ENCODE measurements around the gene C11orf58.

Gene C11orf58

GRCh38 chr11:16775614-16776283 lies 37.3 kb downstream of the C11orf58 start:
- H3K27ac ChIP-seq, result no peak overlapping the region
- no peak for TF ChIP-seq CTCF (conservative IDR thresholded peaks at IDR 0.05)

GRCh38 chr11:16776711-16777612 lies 38.5 kb downstream of the C11orf58 start:
- no peak overlapping the region for H3K27ac ChIP-seq
- no peak for TF ChIP-seq CTCF (conservative IDR thresholded peaks at IDR 0.05)

- TF ChIP-seq CTCF (conservative IDR thresholded peaks at IDR 0.05), result no peak
- H3K27ac ChIP-seq, result no peak overlapping the region
Observed at GRCh38 chr11:16777613-16777975, 39.1 kb downstream of the C11orf58 start.

- H3K27ac ChIP-seq, result no peak overlapping the region
- no peak for TF ChIP-seq CTCF (conservative IDR thresholded peaks at IDR 0.05)
Observed at GRCh38 chr11:16778286-16778685, 39.8 kb downstream of the C11orf58 start.

GRCh38 chr11:16778876-16779275 lies 40.4 kb downstream of the C11orf58 start:
- no peak overlapping the region for H3K27ac ChIP-seq
- TF ChIP-seq CTCF (conservative IDR thresholded peaks at IDR 0.05), result no peak

GRCh38 chr11:16779436-16779835 lies 41.0 kb downstream of the C11orf58 start:
- no peak for TF ChIP-seq CTCF (conservative IDR thresholded peaks at IDR 0.05)

GRCh38 chr11:16780146-16780545 lies 41.7 kb downstream of the C11orf58 start:
- no peak for TF ChIP-seq CTCF (conservative IDR thresholded peaks at IDR 0.05)

More at GRCh38 chr11:16779436-16779835, 41.0 kb downstream of the C11orf58 start:
- no peak overlapping the region for H3K27ac ChIP-seq

More at GRCh38 chr11:16780146-16780545, 41.7 kb downstream of the C11orf58 start:
- H3K27ac ChIP-seq, result no peak overlapping the region

Data from VCaP (cell line).